HepG2 (cell line): ENCODE measurements around the gene SPTSSB. TPM values are rescaled to one million over a fixed set of nuclear protein-coding genes. Genes with fewer than 3 reads are reported as not detected.

Source experiments
- ARID5B ChIP-seq: IDR thresholded peaks from 2 replicates; pipeline ENCODE4 v1.4.0; 2020; ENCODE audit warnings: mild to moderate bottlenecking, missing genetic modification reagents
- FOSL1 ChIP-seq: sonication (generic); formaldehyde crosslinking; IDR thresholded peaks from 2 replicates; pipeline ENCODE4 v1.9.0; 2021; ENCODE audit warnings: missing genetic modification reagents, borderline replicate concordance
- GATA4 ChIP-seq: sonication (generic); IDR thresholded peaks from 2 replicates; pipeline ENCODE4 v1.6.1; 2016; ENCODE audit warnings: antibody characterized with exemption, low read depth, borderline replicate concordance
- GLI4 ChIP-seq: sonication (generic); formaldehyde crosslinking; IDR thresholded peaks from 2 replicates; pipeline ENCODE4 v1.5.1; 2020; ENCODE audit warnings: missing genetic modification reagents, mild to moderate bottlenecking, moderate library complexity, borderline replicate concordance
- JUN ChIP-seq: sonication (generic); formaldehyde crosslinking; IDR thresholded peaks from 2 replicates; pipeline ENCODE4 v1.4.0; 2020; ENCODE audit warnings: mild to moderate bottlenecking, missing genetic modification reagents
- KDM6A ChIP-seq: IDR thresholded peaks from 2 replicates; pipeline ENCODE4 v1.6.1; 2016; ENCODE audit warnings: low read depth
- MIXL1 ChIP-seq: IDR thresholded peaks from 2 replicates; pipeline ENCODE4 v1.6.1; 2016
- NCOA2 ChIP-seq: sonication (generic); formaldehyde crosslinking; IDR thresholded peaks from 2 replicates; pipeline ENCODE4 v1.8.0; 2022; ENCODE audit warnings: inconsistent platforms
- PPARG ChIP-seq: conservative IDR thresholded peaks from 2 replicates; pipeline ENCODE4 v1.6.1; 2016; ENCODE audit warnings: missing biosample characterization, missing genetic modification reagents
- SALL1 ChIP-seq: sonication (generic); formaldehyde crosslinking; IDR thresholded peaks from 2 replicates; pipeline ENCODE4 v1.8.0; 2022; ENCODE audit warnings: mild to moderate bottlenecking, missing genetic modification reagents
- SNAPC5 ChIP-seq: sonication (generic); formaldehyde crosslinking; IDR thresholded peaks from 2 replicates; pipeline ENCODE4 v1.8.1; 2023; ENCODE audit warnings: mild to moderate bottlenecking, missing genetic modification reagents, borderline replicate concordance
- SOX6 ChIP-seq, 2 experiments: fragments of 450-650 bp in 1 of 2; sonication (generic) in 1 of 2; formaldehyde crosslinking in 1 of 2; IDR thresholded peaks; 2 replicates each; pipeline versions ENCODE4 v1.4.0 to v1.6.1; 2017 to 2020; ENCODE audit warnings: antibody characterized with exemption in 1 of 2, mild to moderate bottlenecking in 1 of 2, missing genetic modification reagents in 1 of 2
- ZBTB40 ChIP-seq, 2 experiments: fragments of 450-650 bp in 1 of 2; sonication (generic) in 1 of 2; formaldehyde crosslinking in 1 of 2; IDR thresholded peaks; 2 replicates each; pipeline versions ENCODE4 v1.6.1 to v1.8.0; 2016 to 2022; ENCODE audit warnings: antibody characterized with exemption in 1 of 2, mild to moderate bottlenecking in 1 of 2, missing genetic modification reagents in 1 of 2
- ZNF331 ChIP-seq: sonication (generic); formaldehyde crosslinking; IDR thresholded peaks from 2 replicates; pipeline ENCODE4 v1.4.0; 2020; ENCODE audit warnings: missing genetic modification reagents
- polyA plus RNA-seq, 8 experiments: library from polyadenylated mRNA; depleted of rRNA in 3 of 8; stranded (reverse) in 7 of 8; unstranded in 1 of 8; fragments of >200 nt; fragmentation: Illumina TruSeq in 4 of 8; extraction: Trizol in 4 of 8; gene quantifications; 2 replicates each; pipeline versions ENCODE4 v1.2.1 to v1.2.3, GENCODE V29; 2011 to 2016; ENCODE audit warnings: low read depth in 4 of 8, missing spikeins in 1 of 8, mixed read lengths in 1 of 8; ENCODE audit not compliant: insufficient read depth in 1 of 8
- total RNA-seq, 5 experiments: library from RNA; depleted of rRNA; stranded (reverse); fragments of >200 nt; fragmentation: Illumina TruSeq; extraction: Trizol; gene quantifications; 2 replicates each; pipeline ENCODE4 v1.2.3, GENCODE V29; 2016; ENCODE audit warnings: low read depth in 1 of 5

The SPTSSB gene
- total and polyA plus RNA-seq, 2 of the 13 experiments (the other 11 are each of a cell fraction or from before 2014, with no cell fraction given): 0.51 to 2.4 TPM

- TF ChIP-seq PPARG (CRISPR knock-in tag) (peak; percentile 57; the same call in 1 of the 2 replicates), SOX6 (IDR thresholded peaks at IDR 0.05) (no peak), SOX6 (CRISPR knock-in tag; IDR thresholded peaks at IDR 0.05) (peak; percentile 80; the same call in 1 of the 2 replicates), ARID5B (peak; percentile 95), ZBTB40 (IDR thresholded peaks at IDR 0.05) (no peak), ZBTB40 (CRISPR knock-in tag; IDR thresholded peaks at IDR 0.05) (no peak), JUN (CRISPR knock-in tag) (0 out of 2 replicates have a peak, but pooled peaks have one; percentile 29), SNAPC5 (no peak), GATA4 (0 out of 2 replicates have a peak, but pooled peaks have one; percentile 59), FOSL1 (CRISPR knock-in tag) (no peak), SALL1 (CRISPR knock-in tag) (peak; percentile 21; the same call in 1 of the 2 replicates), NCOA2 (CRISPR knock-in tag) (peak; percentile 95), ZNF331 (no peak), GLI4 (CRISPR knock-in tag) (no peak), MIXL1 (CRISPR knock-in tag) (peak; percentile 93), KDM6A (CRISPR knock-in tag) (peak; percentile 69)
These were observed 47.2 kb downstream of the SPTSSB start (continued) for GRCh38 chr3:161323926-161324621.
